RWPE2 (cell line): ENCODE data around the gene FXYD2.
A peak's percentile ranks its signal among the peaks of the same experiment; 100 is the strongest.

Experiments
- ATAC-seq: fragments of 200-7000 bp; cut with Tn5 transposase; 3 replicates; pipeline ENCODE4 v1.9.1; 2021; ENCODE audit warnings: low read depth
- DNase-seq: peaks from one replicate; pipeline ENCODE4 v3.0.0-alpha.2; 2020; ENCODE audit warnings: low spot score
- H3K27ac ChIP-seq: fragments of 450-650 bp; 2 replicates; pipeline ENCODE4 v1.5.1; 2017; ENCODE audit warnings: mild to moderate bottlenecking; ENCODE audit not compliant: poor library complexity, severe bottlenecking
- H3K27me3 ChIP-seq: fragments of 250-450 bp; sonication (Bioruptor Pico); 2 replicates; pipeline ENCODE4 v1.5.1; 2021; ENCODE audit warnings: mild to moderate bottlenecking, moderate library complexity; ENCODE audit not compliant: insufficient read depth, poor library complexity, severe bottlenecking
- H3K36me3 ChIP-seq: fragments of 250-450 bp; sonication (Bioruptor Pico); 2 replicates; pipeline ENCODE4 v1.5.1; 2020; ENCODE audit warnings: low read depth, mild to moderate bottlenecking, moderate library complexity
- H3K4me1 ChIP-seq: fragments of 250-450 bp; sonication (Bioruptor Pico); 2 replicates; pipeline ENCODE4 v1.5.1; 2021; ENCODE audit warnings: mild to moderate bottlenecking, moderate library complexity; ENCODE audit not compliant: insufficient read depth, poor library complexity, severe bottlenecking
- H3K4me3 ChIP-seq: fragments of 250-450 bp; sonication (Bioruptor Pico); 2 replicates; pipeline ENCODE4 v1.5.1; 2021; ENCODE audit warnings: mild to moderate bottlenecking, moderate library complexity; ENCODE audit not compliant: severe bottlenecking
- H3K9me3 ChIP-seq: fragments of 250-450 bp; sonication (Bioruptor Pico); 2 replicates; pipeline ENCODE4 v1.5.1; 2021; ENCODE audit warnings: mild to moderate bottlenecking, moderate library complexity; ENCODE audit not compliant: severe bottlenecking
- CTCF ChIP-seq: fragments of 450-650 bp; IDR thresholded peaks from one replicate; pipeline ENCODE4 v1.5.1; 2017; ENCODE audit warnings: mild to moderate bottlenecking, moderate library complexity; ENCODE audit not compliant: poor library complexity, severe bottlenecking

FXYD2 gene

GRCh38 chr11:117839936-117840813 lies 15.6 kb upstream of the FXYD2 start:
- no peak overlapping the region for H3K4me3 ChIP-seq
- H3K36me3 ChIP-seq = no peaks in the 10 kb centered on the region
- no peaks in the 10 kb centered on the region for H3K27me3 ChIP-seq
- no peaks in the 10 kb centered on the region for H3K9me3 ChIP-seq
- ATAC-seq (no peak), DNase-seq (peak; percentile 29)
- no peaks in the 10 kb centered on the region for H3K4me1 ChIP-seq
- no peak overlapping the region for H3K27ac ChIP-seq
- no peak for TF ChIP-seq CTCF

- H3K4me1 ChIP-seq = no peaks in the 10 kb centered on the region
- no peaks in the 10 kb centered on the region for H3K36me3 ChIP-seq
- no peaks in the 10 kb centered on the region for H3K9me3 ChIP-seq
- H3K27ac ChIP-seq = no peak overlapping the region
- H3K27me3 ChIP-seq = no peaks in the 10 kb centered on the region
- H3K4me3 ChIP-seq = no peak overlapping the region
- no peak for ATAC-seq
- peak; percentile 28 for DNase-seq
- no peak for TF ChIP-seq CTCF
Measured at GRCh38 chr11:117839380-117839881, 14.9 kb upstream of the FXYD2 start.

GRCh38 chr11:117838901-117839300 lies 14.4 kb upstream of the FXYD2 start:
- DNase-seq = no peak
- no peaks in the 10 kb centered on the region for H3K27me3 ChIP-seq
- no peaks in the 10 kb centered on the region for H3K4me1 ChIP-seq
- no peak for TF ChIP-seq CTCF
- H3K27ac ChIP-seq = no peak overlapping the region
- no peaks in the 10 kb centered on the region for H3K9me3 ChIP-seq
- no peak for ATAC-seq
- no peak overlapping the region for H3K4me3 ChIP-seq
- H3K36me3 ChIP-seq = no peaks in the 10 kb centered on the region

GRCh38 chr11:117837791-117838190 lies 13.2 kb upstream of the FXYD2 start:
- ATAC-seq (no peak), DNase-seq (no peak)
- Histone ChIP-seq H3K9me3 (no peaks in the 10 kb centered on the region), H3K27me3 (no peaks in the 10 kb centered on the region), H3K4me3 (no peak overlapping the region), H3K36me3 (no peaks in the 10 kb centered on the region), H3K4me1 (no peaks in the 10 kb centered on the region), H3K27ac (no peak overlapping the region)
- TF ChIP-seq CTCF = no peak

- no peak for DNase-seq
- no peaks in the 10 kb centered on the region for H3K4me1 ChIP-seq
- no peaks in the 10 kb centered on the region for H3K27me3 ChIP-seq
- no peak overlapping the region for H3K27ac ChIP-seq
- H3K4me3 ChIP-seq = no peak overlapping the region
- H3K36me3 ChIP-seq = no peaks in the 10 kb centered on the region
- H3K9me3 ChIP-seq = no peaks in the 10 kb centered on the region
- no peak for ATAC-seq
- TF ChIP-seq CTCF = no peak
Measured at GRCh38 chr11:117837070-117837776, 12.7 kb upstream of the FXYD2 start.
